OCI-LY7 (cell line): Measurements from ENCODE around the gene ZNF276.

ENCODE experiments used
- CTCF ChIP-seq: fragments of 200-600 bp; sonication (generic); conservative IDR thresholded peaks from 2 replicates; pipeline ENCODE4 v1.5.1; 2014; ENCODE audit warnings: mild to moderate bottlenecking, antibody characterized with exemption, low read length, moderate library complexity, mixed read lengths
- EZH2phosphoT487 ChIP-seq: fragments of 200-600 bp; sonication (generic); IDR thresholded peaks from 2 replicates; pipeline ENCODE4 v1.6.1; 2018; ENCODE audit warnings: low read depth, borderline replicate concordance, mild to moderate bottlenecking, mixed run types, antibody characterized with exemption, low read length, moderate library complexity, mixed read lengths

DNA sequence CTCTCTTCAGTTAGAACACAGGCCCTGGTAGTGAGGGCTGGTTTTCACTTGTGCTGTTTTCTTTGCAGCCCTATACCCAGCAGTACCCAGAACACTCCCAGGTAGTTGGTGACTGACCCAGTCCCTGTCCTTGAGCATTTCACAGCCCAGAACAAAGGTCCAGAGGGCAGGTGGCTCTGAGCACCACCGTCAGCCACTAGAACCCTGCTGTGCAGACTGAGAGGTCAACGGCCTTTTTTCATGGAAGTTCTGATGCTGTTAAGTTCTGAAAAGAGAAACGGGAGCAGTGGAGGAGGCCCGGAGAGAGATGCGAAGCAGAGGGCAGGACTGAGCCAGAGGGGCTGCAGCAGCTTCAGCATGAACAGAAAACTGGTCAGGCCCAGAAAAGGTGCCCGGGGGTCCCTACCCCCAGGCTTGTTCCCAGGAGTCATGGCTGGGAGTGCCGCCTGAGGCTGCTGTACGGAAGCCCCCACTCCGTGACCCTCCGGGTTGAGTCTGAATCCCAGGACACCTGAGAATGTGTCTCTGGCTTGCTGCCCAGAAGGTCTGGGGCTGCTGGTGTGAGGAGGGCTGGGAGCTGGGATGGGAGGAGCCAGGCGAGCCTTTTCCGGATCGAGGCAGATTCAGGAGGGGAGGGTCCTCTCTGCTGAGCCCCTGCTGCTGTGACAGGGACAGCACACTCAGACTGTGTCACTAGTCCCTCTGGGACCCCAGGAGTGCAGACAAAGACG lies 8.7 kb downstream of the ZNF276 start:
- no peak for TF ChIP-seq CTCF
- no peak for TF ChIP-seq EZH2phosphoT487
